HG03139 (cell line): ENCODE data around the gene MYOD1.

Experiments
- ATAC-seq: cut with Tn5 transposase; IDR thresholded peaks from one replicate; pipeline ENCODE4 v1.9.1; 2021; ENCODE audit not compliant: unreplicated experiment

MYOD1 gene

GRCh38 chr11:17769218-17769617 is 49.8 kb downstream of the MYOD1 start:
- ATAC-seq: no peak

DNA sequence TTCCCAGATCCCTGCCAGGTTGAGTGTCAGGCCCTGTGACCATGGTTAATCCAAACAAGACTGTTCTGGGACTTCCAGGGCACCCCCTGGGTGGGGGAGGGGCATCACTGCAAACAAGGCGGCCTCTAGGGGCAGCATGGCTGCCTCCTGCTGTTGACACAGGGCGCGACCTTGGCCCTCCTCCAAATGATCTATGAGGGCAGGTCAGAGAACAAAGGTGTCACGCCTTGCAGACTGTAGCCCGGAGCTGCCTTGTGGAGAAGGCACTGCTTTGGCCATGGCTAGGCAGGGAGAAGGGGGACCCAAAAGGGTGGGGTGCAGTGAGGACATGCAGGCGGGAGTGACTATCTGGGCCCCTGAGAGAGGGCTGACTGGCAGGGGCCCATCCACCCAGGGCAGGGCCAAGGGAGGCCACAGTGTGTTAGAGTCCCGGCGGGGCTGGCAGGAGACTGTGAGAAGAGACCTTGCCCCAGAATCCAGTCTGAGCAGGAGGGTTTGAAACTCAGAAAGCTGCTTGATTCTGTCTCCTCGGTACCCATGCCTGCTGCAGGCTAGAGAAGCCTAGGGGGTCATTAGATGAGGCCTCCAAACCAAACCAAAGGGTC is 50.8 kb downstream of the MYOD1 start:
- no peak for ATAC-seq

GRCh38 chr11:17770917-17771316 is 51.5 kb downstream of the MYOD1 start:
- ATAC-seq: no peak

DNA sequence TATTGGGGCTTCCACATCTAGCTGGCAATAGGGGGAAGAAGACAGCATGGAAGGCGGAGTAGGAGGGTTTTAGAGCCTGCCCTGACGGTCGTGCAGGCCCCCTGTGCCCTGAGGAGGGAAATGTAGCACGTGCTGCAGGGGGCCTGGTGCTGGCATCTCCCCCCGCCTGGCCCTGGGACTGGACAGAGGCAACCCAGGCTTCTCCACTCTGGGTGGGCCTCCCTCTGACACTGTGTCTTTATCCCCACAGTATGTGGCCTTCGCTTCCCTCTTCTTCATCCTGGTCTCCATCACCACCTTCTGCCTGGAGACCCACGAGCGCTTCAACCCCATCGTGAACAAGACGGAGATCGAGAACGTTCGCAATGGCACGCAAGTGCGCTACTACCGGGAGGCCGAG is 52.0 kb downstream of the MYOD1 start:
- ATAC-seq: no peak
